LNCaP clone FGC (cell line): ENCODE measurements around the gene NAV1.

Source experiments
- DNase-seq: peaks from one replicate; pipeline ENCODE4 v3.0.0-alpha.2; 2011; ENCODE audit warnings: low read depth
- H3K4me3 ChIP-seq: 2 replicates; pipeline ENCODE4 v1.5.1; 2011; ENCODE audit warnings: mild to moderate bottlenecking, low read depth, low read length, control low read depth
- CTCF ChIP-seq: IDR thresholded peaks from 2 replicates; pipeline ENCODE4 v1.5.1; 2012; ENCODE audit warnings: mild to moderate bottlenecking; ENCODE audit not compliant: control insufficient read depth, insufficient read depth; ENCODE audit errors: extremely low read depth

The NAV1 gene

GRCh38 chr1:201539561-201540431, 869 bp downstream of the NAV1 start:
- peak overlapping the region; percentile 52 for H3K4me3 ChIP-seq
- no peak for TF ChIP-seq CTCF
- no peak for DNase-seq

- no peak for TF ChIP-seq CTCF
- no peak overlapping the region for H3K4me3 ChIP-seq
- DNase-seq = no peak
Measured at GRCh38 chr1:201540846-201541735, 2.2 kb downstream of the NAV1 start.

- no peak for DNase-seq
- H3K4me3 ChIP-seq = no peak overlapping the region
Measured at GRCh38 chr1:201542309-201543035, 3.5 kb downstream of the NAV1 start.

GRCh38 chr1:201543871-201544642, 5.1 kb downstream of the NAV1 start:
- TF ChIP-seq CTCF = no peak
- H3K4me3 ChIP-seq = no peak overlapping the region
- no peak for DNase-seq

More at GRCh38 chr1:201542309-201543035, 3.5 kb downstream of the NAV1 start:
- TF ChIP-seq CTCF = no peak

- TF ChIP-seq CTCF = no peak
- no peak overlapping the region for H3K4me3 ChIP-seq
- no peak for DNase-seq
Measured at GRCh38 chr1:201544710-201545109, 5.8 kb downstream of the NAV1 start.
